HG03039 (cell line): ENCODE measurements around the gene UNC13B.

ENCODE experiments used
- ATAC-seq: cut with Tn5 transposase; IDR thresholded peaks from one replicate; pipeline ENCODE4 v1.9.1; 2021; ENCODE audit warnings: mild to moderate bottlenecking, moderate library complexity; ENCODE audit not compliant: unreplicated experiment

Gene UNC13B

GRCh38 chr9:35272989-35273388, 111.2 kb downstream of the UNC13B start:
- no peak for ATAC-seq

DNA sequence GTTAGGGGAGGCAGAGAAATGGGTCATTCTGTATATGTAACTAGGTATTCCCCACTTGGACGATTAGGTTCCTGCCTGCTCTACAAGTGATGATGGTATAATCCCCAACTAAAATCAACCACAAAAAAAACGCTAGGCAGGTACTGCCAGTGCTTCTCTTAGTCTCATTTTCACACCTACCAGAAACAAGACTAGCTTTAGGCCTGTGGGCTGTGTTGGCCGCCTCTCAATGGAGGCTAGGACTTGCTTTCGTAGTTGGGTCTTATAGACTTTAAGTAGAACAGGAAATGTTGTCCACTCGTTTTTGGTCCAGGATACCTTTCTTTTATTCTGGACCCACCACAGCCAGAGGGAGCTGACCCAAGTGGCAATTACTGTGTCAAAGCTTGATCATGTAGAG, 111.8 kb downstream of the UNC13B start:
- no peak for ATAC-seq

DNA sequence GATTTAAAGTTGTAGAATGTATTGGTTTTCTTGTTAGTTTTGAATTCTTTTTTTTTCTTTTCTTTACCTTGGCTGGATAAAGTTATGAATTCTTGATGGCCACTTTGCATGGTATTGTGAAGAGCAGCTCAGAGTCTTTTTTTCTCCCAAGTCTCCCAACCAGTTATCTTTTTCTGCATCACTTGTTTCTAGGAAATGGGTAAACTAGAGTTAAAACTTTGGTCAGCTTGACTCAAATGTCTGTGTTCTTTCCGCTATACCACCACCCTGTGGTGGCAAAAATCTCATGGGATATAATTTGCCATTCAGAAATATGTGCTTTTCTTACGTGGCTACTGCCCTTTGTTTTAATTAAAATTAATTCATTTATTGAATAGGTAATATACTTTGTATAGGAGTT, 113.2 kb downstream of the UNC13B start:
- no peak for ATAC-seq

DNA sequence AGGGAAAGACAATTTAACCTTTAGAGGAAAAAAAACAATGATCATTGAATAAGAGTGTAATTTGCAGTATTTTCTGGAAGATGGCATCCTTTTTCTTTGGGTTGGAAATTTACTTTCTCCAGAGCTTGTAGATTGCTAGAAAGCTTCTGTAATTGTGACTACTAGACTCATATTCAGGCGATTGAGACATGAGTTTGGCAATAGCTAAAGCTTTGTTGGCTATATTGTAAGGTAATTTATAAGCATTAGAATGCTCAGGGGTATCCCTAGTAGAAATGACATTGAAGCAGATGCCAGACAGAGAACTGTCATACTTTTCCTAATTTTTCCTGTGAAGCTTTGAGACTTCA, 115.3 kb downstream of the UNC13B start:
- no peak for ATAC-seq

- no peak for ATAC-seq
Observed at GRCh38 chr9:35277628-35278359, 116.0 kb downstream of the UNC13B start.

DNA sequence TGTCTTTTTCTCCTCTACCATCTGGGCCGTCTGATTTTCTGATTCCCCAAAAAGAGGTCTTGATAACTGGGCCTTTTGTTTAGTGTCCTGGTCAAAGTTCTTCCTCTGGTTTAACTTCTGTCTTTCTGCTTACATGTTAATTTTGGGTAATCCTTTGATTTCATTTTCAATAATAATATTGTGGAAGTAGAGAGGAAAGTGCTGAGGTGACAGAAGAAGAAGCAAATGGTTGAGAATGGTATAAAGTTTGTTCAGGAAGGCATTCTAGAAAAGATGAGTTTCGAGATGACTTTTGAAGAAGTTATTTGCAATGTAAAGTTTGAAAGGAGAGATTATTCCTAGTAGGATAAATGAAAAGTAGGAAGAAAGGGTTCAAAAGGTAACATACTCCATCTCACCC, 118.1 kb downstream of the UNC13B start:
- no peak for ATAC-seq

GRCh38 chr9:35280399-35280798, 118.6 kb downstream of the UNC13B start:
- no peak for ATAC-seq

- no peak for ATAC-seq
Observed at GRCh38 chr9:35285731-35286130, 123.9 kb downstream of the UNC13B start.

GRCh38 chr9:35286381-35286780, 124.6 kb downstream of the UNC13B start:
- ATAC-seq: no peak

DNA sequence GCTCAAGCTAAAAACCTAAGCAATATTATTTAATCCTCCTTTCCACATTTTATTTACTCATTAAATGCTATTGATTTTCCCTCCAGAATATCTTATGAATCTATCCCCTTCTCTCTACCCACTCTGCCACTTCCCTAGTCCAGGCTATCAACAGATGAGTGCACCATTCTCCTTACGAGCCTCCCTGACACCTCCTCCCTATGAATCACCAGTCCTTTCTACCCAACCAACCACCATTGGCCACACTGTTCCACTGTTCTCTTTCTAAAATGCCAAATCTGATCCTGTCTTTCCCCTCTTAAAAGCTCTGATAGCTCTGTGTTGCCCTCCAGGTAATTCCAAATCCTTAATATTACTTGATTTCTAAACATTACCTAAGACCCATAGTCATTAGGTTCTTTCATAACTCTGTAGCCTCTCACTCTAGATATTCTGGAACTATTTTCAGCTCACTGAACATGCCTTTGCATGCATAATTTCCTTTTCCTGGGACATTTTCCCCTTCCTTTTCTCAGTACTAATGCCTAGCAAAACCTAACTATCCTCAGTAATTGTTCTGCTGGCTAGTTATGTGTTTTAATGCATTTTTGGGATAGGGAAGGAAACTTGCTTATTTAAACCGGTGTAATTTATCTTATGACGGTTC, 126.3 kb downstream of the UNC13B start:
- no peak for ATAC-seq

DNA sequence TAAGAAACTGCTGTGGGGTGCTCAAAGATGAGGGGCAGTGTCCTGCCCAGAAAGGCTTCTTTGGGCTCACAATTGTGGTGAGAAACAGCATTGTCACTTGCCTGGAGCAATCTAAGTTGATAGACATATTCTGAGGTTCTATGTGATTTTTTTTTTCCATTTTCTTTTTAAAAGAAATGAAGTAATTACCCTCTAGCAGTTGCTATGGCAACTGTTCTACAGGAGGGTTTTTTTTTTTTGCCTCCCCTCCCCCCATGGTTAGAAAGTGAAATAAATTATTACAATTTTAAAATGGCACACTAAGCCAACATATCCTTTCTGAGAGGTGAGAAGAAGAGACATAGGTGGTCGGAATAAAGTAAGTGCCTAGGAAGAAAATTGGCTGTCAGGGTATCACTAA, 127.0 kb downstream of the UNC13B start:
- no peak for ATAC-seq

- no peak for ATAC-seq
Observed at GRCh38 chr9:35293376-35293964, 131.7 kb downstream of the UNC13B start.

- no peak for ATAC-seq
Observed at GRCh38 chr9:35294066-35294465, 132.3 kb downstream of the UNC13B start.

GRCh38 chr9:35294556-35294955, 132.7 kb downstream of the UNC13B start:
- no peak for ATAC-seq

DNA sequence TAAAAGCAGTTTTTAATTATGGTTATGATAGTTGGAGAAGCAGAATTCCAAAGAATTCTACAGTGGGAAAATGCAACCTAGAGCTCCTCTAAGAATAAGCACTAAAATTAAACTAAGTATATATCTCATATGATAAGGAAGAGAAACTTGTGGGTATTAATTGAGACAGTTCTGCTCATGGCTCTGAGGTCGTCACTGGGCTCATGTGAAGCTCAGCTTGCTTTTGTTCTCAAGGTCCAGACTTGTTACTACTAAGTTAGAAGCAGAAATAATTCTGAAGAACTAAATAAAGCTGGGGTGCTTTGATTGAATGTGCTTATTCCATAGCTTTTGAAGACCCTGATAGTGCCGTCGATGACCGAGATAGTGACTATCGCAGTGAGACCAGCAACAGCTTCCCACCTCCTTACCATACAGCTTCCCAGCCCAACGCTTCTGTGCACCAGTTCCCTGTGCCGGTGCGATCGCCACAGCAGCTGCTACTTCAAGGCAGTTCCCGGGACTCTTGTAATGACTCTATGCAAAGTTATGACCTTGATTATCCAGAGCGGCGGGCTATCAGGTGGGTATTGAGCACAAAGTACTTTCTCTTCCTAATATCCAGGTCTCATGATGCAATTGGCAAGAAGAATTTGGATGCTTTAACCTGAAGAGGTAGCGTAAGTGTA, 133.7 kb downstream of the UNC13B start:
- no peak for ATAC-seq

DNA sequence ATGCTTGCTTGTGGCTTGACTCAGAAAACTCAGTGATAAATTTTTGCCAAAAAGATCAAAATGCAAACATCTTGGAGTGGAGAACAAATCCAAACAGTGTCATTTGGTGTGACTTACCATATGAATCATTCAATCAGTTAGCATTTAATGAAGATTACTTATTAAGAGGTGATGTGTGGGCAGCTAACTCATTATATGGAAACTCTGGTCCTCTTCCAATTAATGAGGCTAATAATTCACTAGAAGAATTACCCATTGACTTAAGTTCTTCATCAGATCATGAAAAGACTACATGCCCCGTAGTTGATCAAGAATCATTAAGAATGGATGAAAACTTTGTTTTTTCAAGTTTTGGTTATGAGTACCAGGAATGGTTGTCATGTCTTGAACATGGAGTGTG, 141.8 kb downstream of the UNC13B start:
- no peak for ATAC-seq

DNA sequence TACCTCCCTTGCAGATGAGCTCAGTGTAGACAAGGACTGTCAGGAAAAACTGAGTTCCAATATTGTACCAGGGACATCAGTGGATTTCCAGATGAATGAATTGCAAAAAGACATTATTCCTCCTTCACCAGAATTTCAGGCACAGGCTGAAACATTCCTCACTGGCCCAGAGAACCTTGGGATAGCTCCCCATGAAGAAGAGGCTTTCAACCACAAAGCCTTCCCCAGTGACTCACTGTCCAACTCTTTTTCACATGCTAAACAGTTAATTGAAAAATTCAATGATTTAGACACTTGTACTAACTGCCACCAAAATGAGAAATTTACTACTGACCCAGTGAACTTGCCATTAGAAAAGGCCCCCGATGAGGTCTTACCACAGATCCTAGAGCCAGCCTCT, 144.5 kb downstream of the UNC13B start:
- no peak for ATAC-seq

- ATAC-seq: no peak
Observed at GRCh38 chr9:35308316-35308715, 146.5 kb downstream of the UNC13B start.

DNA sequence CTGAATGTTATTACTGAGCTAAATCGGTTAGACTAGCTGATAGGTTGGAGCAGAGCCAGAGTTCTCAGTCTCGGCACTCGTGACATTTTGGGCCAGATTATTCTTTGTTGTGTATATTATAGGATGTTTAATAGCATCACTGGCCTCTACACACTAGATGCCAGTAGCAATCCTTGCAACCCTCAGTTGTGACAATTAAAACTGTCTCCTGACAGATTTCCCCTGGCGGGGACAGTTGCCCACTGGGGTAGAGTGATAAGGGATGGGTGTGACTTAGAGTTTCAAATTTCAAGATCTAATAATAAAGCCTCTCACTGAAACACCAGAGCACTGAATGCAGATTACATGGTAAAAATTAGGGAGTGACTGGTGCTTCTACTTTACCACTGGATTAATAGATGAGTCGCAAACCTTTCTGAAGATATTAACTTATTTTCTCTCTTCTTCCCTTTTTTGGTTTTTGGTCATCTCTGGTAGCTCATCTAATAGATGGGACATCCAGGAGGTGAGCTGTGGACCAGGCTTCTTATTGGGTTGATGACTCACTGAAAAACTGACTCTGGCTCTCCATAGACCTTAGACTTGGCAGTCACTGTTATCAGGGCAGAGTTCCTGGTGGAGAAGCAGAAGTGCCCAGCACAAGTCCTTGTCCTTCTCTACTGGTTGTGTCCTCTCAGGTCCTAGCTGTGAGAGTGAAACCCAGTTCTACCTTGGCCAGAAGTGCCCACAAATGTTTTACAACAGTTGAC, 150.3 kb downstream of the UNC13B start:
- ATAC-seq: no peak

DNA sequence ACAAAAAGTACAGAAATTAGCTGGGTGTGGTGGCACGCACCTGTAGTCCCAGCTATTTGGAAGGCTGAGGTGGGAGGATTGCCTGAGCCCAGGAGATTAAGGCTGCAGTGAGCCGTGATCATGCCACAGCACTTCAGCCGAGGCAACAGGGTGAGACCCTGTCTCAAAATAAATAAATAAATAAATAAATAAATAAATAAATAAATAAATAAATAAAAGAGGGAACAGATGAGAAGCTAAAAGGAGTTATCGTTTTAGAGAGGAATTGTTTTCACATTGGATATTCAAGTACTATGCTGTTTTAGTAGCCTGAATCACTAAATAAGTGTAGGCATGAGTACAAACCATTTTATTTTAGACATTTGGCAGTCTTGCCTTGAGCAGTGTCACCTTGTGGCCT, 151.7 kb downstream of the UNC13B start:
- no peak for ATAC-seq

DNA sequence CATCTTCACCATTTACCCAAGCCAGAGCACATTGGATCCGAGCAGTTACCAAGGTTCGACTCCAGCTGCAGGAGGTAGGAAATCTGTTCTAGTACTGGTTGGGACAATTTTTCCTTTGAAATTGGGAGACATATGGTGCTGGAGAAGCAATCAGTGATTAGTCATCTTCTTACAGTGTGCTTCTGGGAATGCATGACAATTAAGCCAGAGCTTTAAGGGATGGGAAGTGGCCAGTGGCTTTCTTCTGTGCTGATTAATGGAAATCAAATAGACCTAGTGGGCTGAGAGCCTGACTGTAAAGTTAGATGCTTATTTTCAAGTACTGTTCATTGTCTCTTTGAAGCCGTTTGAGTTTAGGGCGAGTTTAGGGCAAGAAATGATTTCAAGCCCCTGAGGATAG, 152.1 kb downstream of the UNC13B start:
- no peak for ATAC-seq
